Upper lobe of right lung (tissue), 1 donor: ENCODE data around the gene FOXN3. TPM values are rescaled to one million over a fixed set of nuclear protein-coding genes. Genes with fewer than 3 reads are reported as not detected.

Experiments used
- ATAC-seq: fragments of 200-7000 bp; cut with Tn5 transposase; one replicate; pipeline ENCODE4 v1.9.1; 2020; ENCODE audit warnings: mild to moderate bottlenecking, moderate library complexity
- DNase-seq: peaks from one replicate; pipeline ENCODE4 v3.0.0-alpha.2; 2020
- H3K27ac ChIP-seq: fragments of 200-600 bp; one replicate; pipeline ENCODE4 v1.8.0; 2022
- H3K27me3 ChIP-seq: fragments of 200-600 bp; one replicate; pipeline ENCODE4 v1.8.0; 2022; ENCODE audit warnings: mild to moderate bottlenecking
- H3K36me3 ChIP-seq: fragments of 200-600 bp; one replicate; pipeline ENCODE4 v1.8.0; 2022
- H3K4me1 ChIP-seq: fragments of 200-600 bp; one replicate; pipeline ENCODE4 v1.8.0; 2022
- H3K4me3 ChIP-seq: fragments of 200-600 bp; one replicate; pipeline ENCODE4 v1.8.0; 2022; ENCODE audit warnings: mild to moderate bottlenecking
- H3K9me3 ChIP-seq: fragments of 200-600 bp; one replicate; pipeline ENCODE4 v1.8.0; 2022
- intact Hi-C: fragments of 100-400 bp; cut with DNase I; formaldehyde crosslinking; loops from one replicate; pipeline ENCODE4 v1.11.0; 2022
- total RNA-seq: library from RNA; stranded (reverse); fragmentation: NEBNext Ultra II Directional; extraction: Animal tissue kit (Norgen Biotek cat#: 25700); gene quantifications from one replicate; pipeline ENCODE4 v1.2.1, GENCODE V29; 2021
- TF ChIP-seq, protein P1 (sequence below): fragments of 200-600 bp; IDR thresholded peaks from one replicate; pipeline ENCODE4 v1.8.0; 2022; ENCODE audit warnings: antibody characterized with exemption
- donor health status: DM: no; HTN: yes; CAD: no; lungs with severe emphysema.

FOXN3 gene
- total RNA-seq, 1 donor from 2014 or later, result 103 TPM

DNA sequence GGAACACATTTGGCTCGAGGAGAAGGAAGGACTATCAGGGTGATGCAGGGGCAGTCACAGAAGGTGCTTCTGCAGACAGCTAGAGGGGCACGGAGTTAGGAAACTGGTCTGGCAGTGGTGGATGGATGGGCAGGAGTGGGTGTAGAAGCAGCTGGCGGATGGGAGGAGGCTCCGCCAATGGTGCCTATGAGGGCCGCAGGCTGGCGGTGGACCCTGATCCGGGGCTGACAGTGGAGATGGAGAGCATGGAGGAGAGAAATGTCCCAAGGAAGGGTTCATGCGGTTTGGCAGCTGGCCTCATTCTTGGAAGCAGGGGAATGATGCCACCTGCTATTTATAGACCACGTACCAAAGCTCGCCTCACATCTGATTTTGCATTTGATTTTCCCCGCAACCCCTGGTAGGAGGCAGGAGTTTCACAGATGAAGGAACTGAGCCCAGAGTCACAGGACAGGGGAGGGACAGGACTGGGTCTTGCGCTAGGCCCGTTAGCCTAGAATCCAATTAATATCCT, 237.1 kb downstream of the FOXN3 start:
- ATAC-seq (no peak), DNase-seq (no peak)
- no peak overlapping the region for H3K27ac ChIP-seq
- H3K4me1 ChIP-seq, result peaks cover 11% of the 10 kb centered on the region
- peaks cover 7% of the 10 kb centered on the region for H3K36me3 ChIP-seq
- H3K9me3 ChIP-seq, result no peaks in the 10 kb centered on the region
- TF ChIP-seq, protein P1, sequence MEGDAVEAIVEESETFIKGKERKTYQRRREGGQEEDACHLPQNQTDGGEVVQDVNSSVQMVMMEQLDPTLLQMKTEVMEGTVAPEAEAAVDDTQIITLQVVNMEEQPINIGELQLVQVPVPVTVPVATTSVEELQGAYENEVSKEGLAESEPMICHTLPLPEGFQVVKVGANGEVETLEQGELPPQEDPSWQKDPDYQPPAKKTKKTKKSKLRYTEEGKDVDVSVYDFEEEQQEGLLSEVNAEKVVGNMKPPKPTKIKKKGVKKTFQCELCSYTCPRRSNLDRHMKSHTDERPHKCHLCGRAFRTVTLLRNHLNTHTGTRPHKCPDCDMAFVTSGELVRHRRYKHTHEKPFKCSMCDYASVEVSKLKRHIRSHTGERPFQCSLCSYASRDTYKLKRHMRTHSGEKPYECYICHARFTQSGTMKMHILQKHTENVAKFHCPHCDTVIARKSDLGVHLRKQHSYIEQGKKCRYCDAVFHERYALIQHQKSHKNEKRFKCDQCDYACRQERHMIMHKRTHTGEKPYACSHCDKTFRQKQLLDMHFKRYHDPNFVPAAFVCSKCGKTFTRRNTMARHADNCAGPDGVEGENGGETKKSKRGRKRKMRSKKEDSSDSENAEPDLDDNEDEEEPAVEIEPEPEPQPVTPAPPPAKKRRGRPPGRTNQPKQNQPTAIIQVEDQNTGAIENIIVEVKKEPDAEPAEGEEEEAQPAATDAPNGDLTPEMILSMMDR, result no peak
- intact Hi-C loops, result no loop called here
- no peaks in the 10 kb centered on the region for H3K27me3 ChIP-seq
- H3K4me3 ChIP-seq, result no peak overlapping the region

DNA sequence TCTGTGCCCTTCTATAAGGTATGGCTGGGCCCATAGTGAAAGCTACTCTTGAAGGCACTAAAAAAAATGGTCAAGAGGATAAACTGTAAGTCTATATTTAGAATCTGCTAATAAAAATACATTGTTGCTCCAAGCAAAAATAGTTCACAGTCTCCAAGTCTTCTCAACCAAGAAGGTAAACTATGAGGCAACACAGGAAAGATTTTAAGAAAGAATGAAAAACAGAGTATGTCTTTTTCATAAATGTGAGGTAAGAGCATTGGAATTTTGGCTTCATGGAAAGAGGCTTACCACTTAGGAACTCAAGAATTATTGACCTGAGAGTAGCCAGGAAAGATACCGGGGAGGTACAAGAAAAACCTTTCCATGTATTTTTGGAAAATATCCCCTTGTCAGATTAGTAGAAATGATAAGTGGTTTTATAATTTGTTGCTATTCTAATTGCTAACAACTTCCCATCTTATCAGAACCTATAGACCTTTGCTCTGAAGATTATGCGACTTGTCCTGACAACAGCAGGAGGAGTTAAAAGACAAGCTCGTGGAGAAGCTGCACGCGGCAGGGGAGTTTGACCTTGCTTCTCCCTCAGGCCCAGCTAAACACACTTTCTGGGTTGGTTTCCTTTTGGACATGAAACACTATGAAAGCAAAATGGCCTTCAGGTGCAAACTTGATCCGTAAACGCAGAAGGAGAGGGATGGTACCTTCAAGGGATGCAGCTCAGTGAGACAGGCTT, 238.1 kb downstream of the FOXN3 start:
- Histone ChIP-seq H3K4me3 (no peak overlapping the region), H3K27me3 (no peaks in the 10 kb centered on the region), H3K4me1 (peaks cover 11% of the 10 kb centered on the region), H3K36me3 (peaks cover 7% of the 10 kb centered on the region), H3K27ac (no peak overlapping the region), H3K9me3 (no peaks in the 10 kb centered on the region)
- intact Hi-C loops, result no loop called here
- DNase-seq (no peak), ATAC-seq (no peak)
- TF ChIP-seq, protein P1, result no peak

DNA sequence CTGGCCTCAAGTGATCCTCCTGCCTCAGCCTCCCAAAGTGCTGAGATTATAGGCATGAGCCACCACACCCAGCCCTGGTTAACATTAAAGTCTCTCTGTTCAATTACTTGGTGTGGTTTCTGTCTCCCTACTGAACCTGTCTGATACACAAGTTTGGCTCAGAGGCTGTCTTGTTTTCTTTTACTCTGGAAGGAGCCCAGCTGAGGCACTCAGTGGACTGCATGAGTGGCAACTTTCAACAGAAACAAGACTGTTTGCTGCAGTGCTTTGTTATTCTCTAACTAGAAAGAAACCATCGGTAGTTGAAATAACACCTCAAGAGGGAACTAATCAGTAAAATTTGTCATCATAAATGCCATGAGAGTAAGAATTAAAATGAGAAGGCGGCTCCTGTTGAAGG, 238.7 kb downstream of the FOXN3 start:
- H3K27me3 ChIP-seq, result no peaks in the 10 kb centered on the region
- ATAC-seq (no peak), DNase-seq (no peak)
- intact Hi-C loops, result no loop called here
- peaks cover 7% of the 10 kb centered on the region for H3K36me3 ChIP-seq
- no peak overlapping the region for H3K4me3 ChIP-seq
- H3K4me1 ChIP-seq, result peaks cover 11% of the 10 kb centered on the region
- no peak overlapping the region for H3K27ac ChIP-seq
- no peaks in the 10 kb centered on the region for H3K9me3 ChIP-seq
- TF ChIP-seq, protein P1, result no peak

DNA sequence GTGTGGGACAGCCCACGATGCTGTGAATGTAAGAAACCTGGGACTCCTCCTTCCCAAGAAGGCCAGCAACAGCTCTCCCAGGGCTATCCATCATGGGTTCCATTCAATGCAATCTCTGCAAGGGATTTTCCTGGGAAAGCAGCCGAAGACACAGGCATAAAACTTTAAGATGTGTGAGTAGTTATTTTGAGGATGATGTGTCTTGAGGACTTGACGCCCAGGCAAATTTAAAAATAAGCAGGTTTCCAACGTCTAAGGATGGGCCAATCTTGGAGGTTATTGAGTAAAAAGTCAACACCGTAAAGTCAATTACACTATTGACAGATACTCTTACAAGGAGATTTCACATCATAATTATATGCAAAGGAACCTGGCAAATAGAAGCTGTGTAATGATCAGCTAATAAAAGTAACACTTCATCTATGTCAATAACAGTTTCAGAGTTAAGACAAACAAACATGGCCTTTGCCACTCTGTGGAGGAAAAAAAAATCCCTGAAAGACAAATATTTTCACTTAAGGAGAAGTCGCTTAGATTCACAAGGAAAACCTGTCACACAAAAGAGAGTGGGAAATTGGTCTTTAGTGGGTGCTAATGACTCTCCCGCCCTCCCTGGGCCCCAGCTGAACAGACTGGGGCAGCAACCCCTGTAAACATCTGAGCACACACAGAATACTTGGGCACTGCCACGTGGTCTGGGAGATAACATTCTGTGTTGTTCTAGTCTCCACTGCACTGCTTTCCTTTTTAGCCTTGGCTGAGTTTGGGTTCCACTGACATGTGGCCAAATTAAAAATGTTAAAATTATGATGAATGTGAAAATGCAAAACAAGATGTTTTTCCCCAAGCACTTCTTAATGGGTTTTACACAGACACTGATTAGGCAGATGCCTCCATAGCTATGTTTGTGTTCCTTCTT, 240.9 kb downstream of the FOXN3 start:
- no peaks in the 10 kb centered on the region for H3K27me3 ChIP-seq
- ATAC-seq (peak; percentile 9), DNase-seq (no peak)
- H3K4me3 ChIP-seq, result no peak overlapping the region
- H3K36me3 ChIP-seq, result peaks cover 7% of the 10 kb centered on the region
- TF ChIP-seq, protein P1, result no peak
- intact Hi-C loops, result no loop called here
- peaks cover 11% of the 10 kb centered on the region for H3K4me1 ChIP-seq
- H3K27ac ChIP-seq, result no peak overlapping the region
- no peaks in the 10 kb centered on the region for H3K9me3 ChIP-seq

DNA sequence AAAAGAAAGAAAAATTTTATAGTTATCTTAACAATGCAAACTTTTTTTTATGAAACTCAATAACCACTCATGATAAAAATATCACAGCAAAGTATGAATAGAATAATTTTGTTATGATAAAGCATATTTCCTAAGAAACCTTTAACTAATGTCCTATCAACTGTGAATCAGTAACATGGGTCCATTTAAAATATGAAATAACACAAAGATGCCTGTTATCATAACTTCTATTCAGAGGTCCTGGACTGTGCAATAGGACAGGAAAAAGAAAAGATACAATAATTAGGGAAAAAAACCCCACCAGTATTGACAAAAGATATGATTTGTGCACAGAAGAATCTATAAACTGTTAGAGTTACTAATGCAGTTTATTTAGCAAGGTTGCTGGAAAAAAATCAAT, 245.4 kb downstream of the FOXN3 start:
- intact Hi-C loops, result no loop called here
- ATAC-seq (no peak), DNase-seq (no peak)
- Histone ChIP-seq H3K36me3 (peaks cover 7% of the 10 kb centered on the region), H3K9me3 (no peaks in the 10 kb centered on the region), H3K27ac (no peak overlapping the region), H3K4me3 (no peak overlapping the region), H3K27me3 (no peaks in the 10 kb centered on the region), H3K4me1 (peaks cover 16% of the 10 kb centered on the region)
- TF ChIP-seq, protein P1, result no peak
